Smooth muscle cell (in vitro differentiated cells): ENCODE measurements around the gene XYLT1. TPM values are rescaled to one million over a fixed set of nuclear protein-coding genes. Genes with fewer than 3 reads are reported as not detected.
"Not testable (repeated sequence)": the region's sequence is repeated elsewhere in the genome, so short reads cannot be mapped to it uniquely, and the experiment has no call there.

Experiments
- DNase-seq: peaks from one replicate; lab custom pipeline; 2025; ENCODE audit not compliant: unreplicated experiment; lab: John Stamatoyannopoulos, UW
- H2AFZ ChIP-seq: fragments of 200-600 bp; sonication (generic); 2 replicates; pipeline ENCODE4 v1.6.0; 2016; ENCODE audit warnings: antibody characterized with exemption, low read depth, mild to moderate bottlenecking
- H3F3A ChIP-seq: fragments of 200-600 bp; sonication (generic); 2 replicates; pipeline ENCODE4 v1.6.0; 2017; ENCODE audit warnings: antibody characterized with exemption, low read depth
- H3K27ac ChIP-seq: fragments of 200-600 bp; sonication (generic); 2 replicates; pipeline ENCODE4 v1.5.1; 2016; ENCODE audit warnings: low read depth, mild to moderate bottlenecking
- H3K27me3 ChIP-seq: fragments of 200-600 bp; sonication (generic); 2 replicates; pipeline ENCODE4 v1.6.1; 2016; ENCODE audit warnings: low read depth, mild to moderate bottlenecking
- H3K36me3 ChIP-seq: fragments of 200-600 bp; sonication (generic); 2 replicates; pipeline ENCODE4 v1.5.1; 2016; ENCODE audit warnings: low read depth
- H3K4me1 ChIP-seq: fragments of 200-600 bp; sonication (generic); 2 replicates; pipeline ENCODE4 v1.5.1; 2016; ENCODE audit warnings: low read depth
- H3K4me2 ChIP-seq: fragments of 200-600 bp; sonication (generic); 2 replicates; pipeline ENCODE4 v1.6.0; 2016; ENCODE audit warnings: mild to moderate bottlenecking
- H3K4me3 ChIP-seq: fragments of 200-600 bp; sonication (generic); 2 replicates; pipeline ENCODE4 v1.5.1; 2016; ENCODE audit warnings: mild to moderate bottlenecking
- H3K79me2 ChIP-seq: fragments of 200-600 bp; sonication (generic); 2 replicates; pipeline ENCODE4 v1.6.0; 2016; ENCODE audit warnings: low read depth, mild to moderate bottlenecking
- H3K9ac ChIP-seq: fragments of 200-600 bp; sonication (generic); 2 replicates; pipeline ENCODE4 v1.6.0; 2016; ENCODE audit warnings: low read depth
- H3K9me3 ChIP-seq: fragments of 200-600 bp; sonication (generic); replicated peaks from 2 replicates; pipeline ENCODE4 v1.5.1; 2016; ENCODE audit warnings: low read depth
- H4K20me1 ChIP-seq: fragments of 200-600 bp; sonication (generic); 2 replicates; pipeline ENCODE4 v1.6.0; 2016; ENCODE audit warnings: low read depth
- CTCF ChIP-seq: fragments of 200-600 bp; sonication (generic); IDR thresholded peaks from 2 replicates; pipeline ENCODE4 v1.5.1; 2017; ENCODE audit warnings: borderline replicate concordance, mild to moderate bottlenecking, antibody characterized with exemption; ENCODE audit not compliant: insufficient read depth, poor library complexity, severe bottlenecking
- WGBS: methylation state at CpG from one replicate; pipeline ENCODE4 v1.1.7; 2016; ENCODE audit warnings: low lambda C conversion rate; 5-methylcytosine and 5-hydroxymethylcytosine counted together
- polyA plus RNA-seq: library from polyadenylated mRNA; unstranded; fragments of >200 nt; fragmentation: Nextera tagmentation; extraction: Ambion mirVana; gene quantifications from 2 replicates; pipeline ENCODE4 v1.2.1, GENCODE V29; 2016
- total RNA-seq: library from RNA; depleted of rRNA; stranded (reverse); fragments of >200 nt; gene quantifications from 2 replicates; pipeline ENCODE4 v1.2.3, GENCODE V29; 2014

Gene XYLT1
- total and polyA plus RNA-seq, 2 experiments from 2014 or later = 9.5 to 19.9 TPM

GRCh38 chr16:17412221-17412620 lies 58.5 kb downstream of the XYLT1 start:
- Histone ChIP-seq H3K9me3 (no peaks in the 10 kb centered on the region), H2AFZ (no peak overlapping the region), H3K27me3 (no peaks in the 10 kb centered on the region), H3K79me2 (no peaks in the 10 kb centered on the region), H3F3A (peaks cover 4% of the 10 kb centered on the region), H3K4me3 (no peak overlapping the region), H3K36me3 (no peaks in the 10 kb centered on the region), H3K9ac (no peak overlapping the region), H3K27ac (no peak overlapping the region), H3K4me2 (no peak overlapping the region), H3K4me1 (peaks cover 7% of the 10 kb centered on the region), H4K20me1 (peaks cover 59% of the 10 kb centered on the region)
- TF ChIP-seq CTCF = no peak
- 68% methylated on average over 7 of the region's 7 CpGs for WGBS
- no peak for DNase-seq

GRCh38 chr16:17411263-17411662 lies 59.5 kb downstream of the XYLT1 start:
- Histone ChIP-seq H4K20me1 (peaks cover 55% of the 10 kb centered on the region), H3K4me2 (no peak overlapping the region), H3K79me2 (no peaks in the 10 kb centered on the region), H3K36me3 (no peaks in the 10 kb centered on the region), H3K9me3 (no peaks in the 10 kb centered on the region), H3K27me3 (no peaks in the 10 kb centered on the region), H3K4me3 (no peak overlapping the region), H3K4me1 (peaks cover 8% of the 10 kb centered on the region), H2AFZ (no peak overlapping the region), H3K9ac (no peak overlapping the region), H3K27ac (no peak overlapping the region), H3F3A (peaks cover 8% of the 10 kb centered on the region)
- DNase-seq = no peak
- no peak for TF ChIP-seq CTCF
- 87% methylated on average over 2 of the region's 2 CpGs for WGBS

GRCh38 chr16:17410316-17410715 lies 60.4 kb downstream of the XYLT1 start:
- H3K79me2 ChIP-seq, H3K4me3 ChIP-seq, H3K27me3 ChIP-seq, DNase-seq, H3K27ac ChIP-seq, H3K36me3 ChIP-seq, H3K9ac ChIP-seq, H3K4me2 ChIP-seq, H3K9me3 ChIP-seq, H2AFZ ChIP-seq, H3K4me1 ChIP-seq, H3F3A ChIP-seq: not testable (repeated sequence)
- peaks cover 56% of the 10 kb centered on the region for H4K20me1 ChIP-seq
- 89% methylated on average over 6 of the region's 6 CpGs for WGBS

GRCh38 chr16:17409894-17410293 lies 60.9 kb downstream of the XYLT1 start:
- Histone ChIP-seq H3K9me3 (no peaks in the 10 kb centered on the region), H3K9ac (no peak overlapping the region), H3K4me3 (no peak overlapping the region), H3K27ac (no peak overlapping the region), H3K4me2 (no peak overlapping the region), H3K4me1 (peaks cover 8% of the 10 kb centered on the region), H2AFZ (no peak overlapping the region), H3K27me3 (no peaks in the 10 kb centered on the region), H4K20me1 (peaks cover 55% of the 10 kb centered on the region), H3K36me3 (no peaks in the 10 kb centered on the region), H3F3A (peaks cover 9% of the 10 kb centered on the region), H3K79me2 (no peaks in the 10 kb centered on the region)
- no peak for DNase-seq
- WGBS = 95% methylated on average over 3 of the region's 3 CpGs
- no peak for TF ChIP-seq CTCF
